Fibroblast of the aortic adventitia (primary cell): ENCODE measurements around the gene SDCCAG8. TPM values are rescaled to one million over a fixed set of nuclear protein-coding genes. Genes with fewer than 3 reads are reported as not detected.

ENCODE experiments used
- DNase-seq: peaks from one replicate; pipeline ENCODE4 v3.0.0-alpha.2; 2010; ENCODE audit warnings: low read depth
- H3K4me3 ChIP-seq: 2 replicates; pipeline ENCODE4 v1.5.1; 2011; ENCODE audit warnings: low read depth, mild to moderate bottlenecking, control low read depth, low read length, moderate library complexity
- total RNA-seq: library from RNA; depleted of rRNA; stranded (reverse); fragments of >200 nt; gene quantifications from 2 replicates; pipeline ENCODE4 v1.2.3, GENCODE V29; 2012; ENCODE audit warnings: low replicate concordance
- TF ChIP-seq, protein P1 (sequence below): IDR thresholded peaks from 2 replicates; pipeline ENCODE4 v1.5.1; 2011; ENCODE audit warnings: mild to moderate bottlenecking, low read length, control low read depth, inconsistent platforms; ENCODE audit not compliant: insufficient read depth

SDCCAG8 gene
- total RNA-seq, 1 donor: 69.2 TPM

DNA sequence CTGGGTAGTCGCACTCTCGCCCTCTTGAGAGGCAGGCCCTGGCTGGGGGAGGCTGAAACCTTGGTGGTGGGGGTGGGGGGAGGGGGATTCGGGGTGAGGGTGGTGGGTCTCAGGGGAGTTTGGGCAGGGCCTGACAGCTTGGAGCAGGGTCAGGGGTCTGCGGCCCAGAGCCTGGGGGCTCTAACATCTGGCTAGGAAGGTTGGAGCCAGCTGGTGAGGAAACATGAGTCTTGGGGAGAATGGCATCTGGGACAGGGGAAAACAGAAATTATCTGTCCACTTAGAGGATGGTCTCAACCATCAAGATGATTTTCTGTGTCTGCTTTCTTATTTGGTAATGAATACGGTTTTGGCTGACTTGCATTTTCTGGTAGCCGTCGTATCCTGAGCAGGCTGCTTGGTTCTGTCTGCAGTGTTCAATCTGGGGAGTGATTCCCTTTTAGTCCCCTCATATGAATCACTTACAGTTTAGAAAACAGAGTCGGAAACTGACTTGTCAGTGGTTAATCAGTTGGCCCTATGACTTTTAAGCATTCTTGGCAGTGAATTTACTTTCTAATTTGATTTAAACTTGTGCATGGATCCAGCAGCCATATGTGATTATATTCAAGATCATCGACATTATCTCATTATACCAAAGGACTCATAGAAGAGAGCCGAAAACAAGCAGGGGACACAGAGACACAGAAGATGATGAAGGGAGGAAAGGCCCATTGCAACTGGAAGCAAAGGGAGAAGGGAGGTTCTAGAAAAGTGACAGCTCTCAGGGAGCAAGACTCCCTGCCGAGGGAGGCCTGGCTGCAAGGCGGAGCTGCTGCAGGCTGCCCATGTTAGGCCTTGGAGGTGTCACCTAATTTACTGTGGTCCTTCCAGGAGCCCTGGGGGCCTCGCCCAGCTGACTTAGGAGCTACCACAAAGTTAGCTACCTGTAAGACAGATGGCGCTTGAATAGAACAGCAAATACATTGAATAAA, 237.6 kb downstream of the SDCCAG8 start:
- no peak overlapping the region for H3K4me3 ChIP-seq
- DNase-seq: peak; percentile 45
- TF ChIP-seq, protein P1, sequence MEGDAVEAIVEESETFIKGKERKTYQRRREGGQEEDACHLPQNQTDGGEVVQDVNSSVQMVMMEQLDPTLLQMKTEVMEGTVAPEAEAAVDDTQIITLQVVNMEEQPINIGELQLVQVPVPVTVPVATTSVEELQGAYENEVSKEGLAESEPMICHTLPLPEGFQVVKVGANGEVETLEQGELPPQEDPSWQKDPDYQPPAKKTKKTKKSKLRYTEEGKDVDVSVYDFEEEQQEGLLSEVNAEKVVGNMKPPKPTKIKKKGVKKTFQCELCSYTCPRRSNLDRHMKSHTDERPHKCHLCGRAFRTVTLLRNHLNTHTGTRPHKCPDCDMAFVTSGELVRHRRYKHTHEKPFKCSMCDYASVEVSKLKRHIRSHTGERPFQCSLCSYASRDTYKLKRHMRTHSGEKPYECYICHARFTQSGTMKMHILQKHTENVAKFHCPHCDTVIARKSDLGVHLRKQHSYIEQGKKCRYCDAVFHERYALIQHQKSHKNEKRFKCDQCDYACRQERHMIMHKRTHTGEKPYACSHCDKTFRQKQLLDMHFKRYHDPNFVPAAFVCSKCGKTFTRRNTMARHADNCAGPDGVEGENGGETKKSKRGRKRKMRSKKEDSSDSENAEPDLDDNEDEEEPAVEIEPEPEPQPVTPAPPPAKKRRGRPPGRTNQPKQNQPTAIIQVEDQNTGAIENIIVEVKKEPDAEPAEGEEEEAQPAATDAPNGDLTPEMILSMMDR: no peak

GRCh38 chr1:243494741-243495431, 239.0 kb downstream of the SDCCAG8 start:
- no peak for DNase-seq
- TF ChIP-seq, protein P1: no peak
- H3K4me3 ChIP-seq: no peak overlapping the region

DNA sequence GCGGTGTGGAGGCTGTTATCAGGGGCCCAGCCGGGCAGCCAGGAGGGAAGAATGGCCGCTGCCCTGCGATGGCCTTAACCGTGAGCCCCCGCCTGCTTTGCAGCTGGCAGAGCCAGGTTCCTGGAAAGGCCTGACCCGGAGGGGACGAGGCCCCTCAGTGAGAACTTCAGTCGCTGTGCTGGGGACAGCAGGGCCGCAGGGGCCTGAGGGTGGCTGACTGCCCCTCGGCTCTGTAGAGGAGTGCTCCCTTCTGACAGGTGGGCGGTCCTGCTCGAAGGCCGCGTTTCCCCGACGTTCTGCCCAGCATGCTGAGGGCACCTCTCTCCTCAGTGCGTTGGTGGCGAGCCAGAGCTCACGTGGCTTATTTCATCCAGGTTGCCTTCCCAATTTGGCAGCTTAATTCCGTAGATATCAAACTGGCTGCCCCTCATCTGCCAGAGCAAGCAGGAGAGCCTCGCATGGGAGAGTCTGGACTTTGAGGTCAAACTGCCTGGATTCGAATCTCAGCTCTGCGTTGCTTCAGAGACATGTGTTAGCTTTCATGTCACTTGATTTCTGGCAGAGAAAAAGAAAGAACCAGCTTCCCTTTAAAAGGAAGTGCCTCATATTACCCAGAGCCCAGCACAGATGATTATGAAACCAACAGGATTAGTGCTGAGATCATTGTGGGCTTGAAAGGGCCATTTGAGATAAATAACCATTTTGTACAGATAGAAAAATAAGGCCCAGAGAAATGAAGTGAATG, 239.8 kb downstream of the SDCCAG8 start:
- TF ChIP-seq, protein P1: no peak
- H3K4me3 ChIP-seq: no peak overlapping the region
- DNase-seq: peak; percentile 83

- no peak for DNase-seq
- H3K4me3 ChIP-seq: no peak overlapping the region
- TF ChIP-seq, protein P1: no peak
Observed at GRCh38 chr1:243496187-243496646, 240.4 kb downstream of the SDCCAG8 start.

DNA sequence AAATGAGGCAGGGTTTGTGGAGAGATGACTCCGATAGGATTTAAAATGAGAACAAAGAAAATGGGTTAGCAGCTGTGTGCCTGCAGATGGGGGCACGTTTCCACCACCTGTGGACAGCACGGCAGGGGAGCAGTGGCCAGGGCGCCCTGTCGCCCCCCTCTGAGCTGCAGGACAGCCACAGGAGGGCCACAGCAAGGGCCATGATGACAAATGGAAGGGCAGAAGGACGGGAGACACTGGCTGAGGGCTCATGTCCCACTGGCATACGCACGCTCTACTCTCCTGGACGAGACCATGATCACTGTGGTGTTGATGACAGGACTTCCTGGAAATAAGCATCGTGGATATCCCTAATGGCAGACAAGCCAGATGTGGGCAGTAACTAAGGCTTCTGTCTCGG, 241.0 kb downstream of the SDCCAG8 start:
- TF ChIP-seq, protein P1: no peak
- H3K4me3 ChIP-seq: no peak overlapping the region
- DNase-seq: no peak

- no peak for DNase-seq
- TF ChIP-seq, protein P1: no peak
- H3K4me3 ChIP-seq: no peak overlapping the region
Observed at GRCh38 chr1:243497939-243498681, 242.3 kb downstream of the SDCCAG8 start.
